ENCODE data around the gene CLEC17A. TPM values are rescaled to one million over a fixed set of nuclear protein-coding genes. Genes with fewer than 3 reads are reported as not detected.
"Not testable (repeated sequence)": the region's sequence is repeated elsewhere in the genome, so short reads cannot be mapped to it uniquely, and the experiment has no call there.

CLEC17A gene
- total RNA-seq, 1 donor from 2014 or later: not detected

DNA sequence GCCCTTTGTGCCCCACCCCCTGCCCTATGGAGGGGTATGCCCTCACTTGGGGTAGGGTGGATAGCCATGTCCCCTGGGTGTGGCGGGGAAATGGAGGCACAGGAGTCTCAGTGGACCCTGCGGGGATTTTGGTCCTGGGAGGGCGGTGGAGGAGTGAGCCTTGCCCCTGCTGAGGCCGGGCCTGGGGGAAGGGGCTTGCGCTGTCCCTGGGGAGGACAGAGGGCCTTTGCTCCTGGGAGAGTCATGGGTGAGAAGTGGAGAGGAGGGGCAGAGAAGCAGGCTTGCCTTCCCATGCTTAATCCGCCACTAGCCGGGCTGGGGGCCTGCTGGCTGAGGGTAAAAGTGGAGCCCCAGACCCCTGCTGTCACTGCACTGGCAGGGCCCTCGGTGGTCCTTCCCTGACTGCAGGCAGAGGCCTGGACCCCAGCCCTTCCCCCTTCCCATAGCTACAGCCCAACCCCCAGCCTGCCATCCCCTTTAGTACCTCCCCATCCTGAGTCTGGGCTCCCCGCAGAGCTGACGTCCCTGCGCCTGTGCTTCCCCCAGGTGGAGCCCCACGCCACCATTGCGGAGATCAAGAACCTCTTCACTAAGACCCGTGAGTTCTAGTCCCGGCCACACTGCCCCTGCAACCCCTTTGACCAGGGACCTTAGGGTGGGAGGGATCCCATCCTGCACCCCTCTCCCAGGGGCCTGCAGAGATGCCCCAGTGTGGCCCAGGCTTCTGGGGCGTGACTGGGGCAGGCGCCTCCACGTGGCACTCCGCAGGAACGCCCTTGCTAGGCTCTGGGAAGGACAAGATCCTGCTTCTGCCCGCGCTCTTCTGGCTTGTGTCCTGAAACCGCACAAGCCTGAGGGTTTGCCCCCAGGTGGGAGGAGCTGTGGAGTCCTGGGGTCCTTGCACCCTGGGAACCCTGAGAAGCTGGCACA lies 20.0 kb upstream of the CLEC17A start:
- Mint-ChIP-seq H3K27me3 (ENCODE audit: unreplicated experiment) (peaks cover 3% of the 10 kb centered on the region), H3K27ac (ENCODE audit: unreplicated experiment) (no peak overlapping the region)

DNA sequence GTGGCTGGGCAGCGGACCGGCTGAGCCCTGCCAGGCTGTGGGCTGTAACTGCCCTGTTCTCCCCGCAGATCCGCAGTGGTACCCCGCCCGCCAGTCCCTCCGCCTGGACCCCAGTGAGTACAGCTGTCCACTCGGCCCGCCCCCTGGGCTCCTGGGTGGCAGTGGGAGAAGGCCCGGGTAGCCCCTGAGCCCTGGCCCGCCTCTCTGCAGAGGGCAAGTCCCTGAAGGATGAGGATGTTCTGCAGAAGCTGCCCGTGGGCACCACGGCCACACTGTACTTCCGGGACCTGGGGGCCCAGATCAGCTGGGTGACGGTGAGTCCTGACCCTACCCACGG lies 19.3 kb upstream of the CLEC17A start:
- DNase-seq: no peak
- H3K9me3 Mint-ChIP-seq (ENCODE audit: unreplicated experiment): peaks cover 2% of the 10 kb centered on the region
- no peak for TF ChIP-seq CTCF (IDR thresholded peaks at IDR 0.05; ENCODE audit: partially characterized antibody, unreplicated experiment)
- no peak overlapping the region for H3K4me3 Mint-ChIP-seq (ENCODE audit: unreplicated experiment)
- H3K27ac Mint-ChIP-seq (ENCODE audit: unreplicated experiment): no peak overlapping the region
- H3K27me3 Mint-ChIP-seq (ENCODE audit: unreplicated experiment): peaks cover 3% of the 10 kb centered on the region
- H3K36me3 Mint-ChIP-seq (ENCODE audit: unreplicated experiment): no peaks in the 10 kb centered on the region
- peaks cover 14% of the 10 kb centered on the region for H3K4me1 Mint-ChIP-seq (ENCODE audit: low read depth, unreplicated experiment)

More for the DNA sequence above, 20.0 kb upstream of the CLEC17A start:
- Mint-ChIP-seq H3K9me3 (ENCODE audit: unreplicated experiment) (peaks cover 2% of the 10 kb centered on the region), H3K4me1 (ENCODE audit: low read depth, unreplicated experiment) (peaks cover 14% of the 10 kb centered on the region), H3K36me3 (ENCODE audit: unreplicated experiment) (no peaks in the 10 kb centered on the region), H3K4me3 (ENCODE audit: unreplicated experiment) (no peak overlapping the region)
- no peak for TF ChIP-seq CTCF (IDR thresholded peaks at IDR 0.05; ENCODE audit: partially characterized antibody, unreplicated experiment)
- no peak for DNase-seq

DNA sequence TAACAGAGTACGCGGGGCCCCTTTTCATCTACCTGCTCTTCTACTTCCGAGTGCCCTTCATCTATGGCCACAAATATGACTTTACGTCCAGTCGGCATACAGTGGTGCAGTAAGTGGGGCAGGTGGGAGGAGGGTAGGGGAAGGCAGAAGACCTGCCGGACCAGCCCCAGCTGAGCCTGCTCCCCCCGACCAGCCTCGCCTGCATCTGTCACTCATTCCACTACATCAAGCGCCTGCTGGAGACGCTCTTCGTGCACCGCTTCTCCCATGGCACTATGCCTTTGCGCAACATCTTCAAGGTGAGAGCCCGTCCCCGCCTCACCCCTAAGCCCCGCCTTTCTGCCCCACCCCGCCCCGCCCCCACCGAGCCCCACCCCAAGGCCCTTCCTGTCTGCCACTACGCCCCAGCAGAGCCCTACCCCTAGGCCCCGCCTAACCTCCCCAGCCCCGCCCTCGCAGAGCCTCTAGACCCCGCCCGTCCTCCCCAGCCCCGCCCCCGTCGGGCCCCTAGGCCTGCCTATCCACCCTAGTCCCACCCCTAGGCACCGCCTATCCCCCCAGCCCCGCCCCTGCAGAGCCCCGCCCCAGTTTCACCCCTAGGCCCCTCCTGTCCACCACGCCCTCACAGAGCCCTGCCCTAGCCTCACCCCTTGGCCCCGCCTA lies 18.8 kb upstream of the CLEC17A start:
- no peak overlapping the region for H3K4me3 Mint-ChIP-seq (ENCODE audit: unreplicated experiment)

DNA sequence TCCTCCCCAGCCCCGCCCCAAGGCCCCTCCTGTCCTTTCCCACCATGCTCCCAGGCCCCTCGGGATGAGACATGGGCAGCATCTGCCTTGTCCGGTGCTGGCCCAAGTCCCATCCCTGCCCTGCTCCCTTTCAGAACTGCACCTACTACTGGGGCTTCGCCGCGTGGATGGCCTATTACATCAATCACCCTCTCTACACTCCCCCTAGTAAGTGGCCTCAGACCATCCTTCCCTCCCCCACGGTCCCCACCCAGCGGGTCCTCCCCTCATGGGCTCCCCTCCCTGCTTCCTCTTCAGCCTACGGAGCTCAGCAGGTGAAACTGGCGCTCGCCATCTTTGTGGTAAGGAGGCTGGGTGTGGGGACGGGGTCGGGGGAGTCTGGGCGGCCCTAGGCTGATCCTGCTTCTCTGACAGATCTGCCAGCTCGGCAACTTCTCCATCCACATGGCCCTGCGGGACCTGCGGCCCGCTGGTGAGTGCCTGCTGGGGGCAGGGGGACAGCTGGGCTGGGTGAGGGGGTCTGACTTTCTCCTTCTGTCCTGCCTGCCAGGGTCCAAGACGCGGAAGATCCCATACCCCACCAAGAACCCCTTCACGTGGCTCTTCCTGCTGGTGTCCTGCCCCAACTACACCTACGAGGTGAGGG lies 18.1 kb upstream of the CLEC17A start:
- not testable (repeated sequence) for H3K36me3 Mint-ChIP-seq (ENCODE audit: unreplicated experiment); H3K27me3 Mint-ChIP-seq (ENCODE audit: unreplicated experiment); H3K27ac Mint-ChIP-seq (ENCODE audit: unreplicated experiment); DNase-seq; H3K9me3 Mint-ChIP-seq (ENCODE audit: unreplicated experiment); H3K4me3 Mint-ChIP-seq (ENCODE audit: unreplicated experiment)
- H3K4me1 Mint-ChIP-seq (ENCODE audit: low read depth, unreplicated experiment): peaks cover 11% of the 10 kb centered on the region

More for the DNA sequence above, 18.8 kb upstream of the CLEC17A start:
- Mint-ChIP-seq H3K9me3 (ENCODE audit: unreplicated experiment) (peaks cover 2% of the 10 kb centered on the region), H3K36me3 (ENCODE audit: unreplicated experiment) (no peaks in the 10 kb centered on the region), H3K4me1 (ENCODE audit: low read depth, unreplicated experiment) (peaks cover 13% of the 10 kb centered on the region), H3K27me3 (ENCODE audit: unreplicated experiment) (peaks cover 4% of the 10 kb centered on the region), H3K27ac (ENCODE audit: unreplicated experiment) (no peak overlapping the region)
- DNase-seq: peak; percentile 52
- TF ChIP-seq CTCF (IDR thresholded peaks at IDR 0.05; ENCODE audit: partially characterized antibody, unreplicated experiment): no peak

GRCh38 chr19:14565298-14565679 lies 17.6 kb upstream of the CLEC17A start:
- H3K4me1 Mint-ChIP-seq (ENCODE audit: low read depth, unreplicated experiment): peaks cover 11% of the 10 kb centered on the region
- H3K27ac Mint-ChIP-seq (ENCODE audit: unreplicated experiment): no peak overlapping the region
- no peak for DNase-seq
- no peaks in the 10 kb centered on the region for H3K36me3 Mint-ChIP-seq (ENCODE audit: unreplicated experiment)
- no peak overlapping the region for H3K4me3 Mint-ChIP-seq (ENCODE audit: unreplicated experiment)
- peaks cover 2% of the 10 kb centered on the region for H3K9me3 Mint-ChIP-seq (ENCODE audit: unreplicated experiment)
- peaks cover 6% of the 10 kb centered on the region for H3K27me3 Mint-ChIP-seq (ENCODE audit: unreplicated experiment)
- no peak for TF ChIP-seq CTCF (IDR thresholded peaks at IDR 0.05; ENCODE audit: partially characterized antibody, unreplicated experiment)
